ENCODE data around the gene NAP1L2. TPM values are rescaled to one million over a fixed set of nuclear protein-coding genes. Genes with fewer than 3 reads are reported as not detected.

Gene NAP1L2
- total RNA-seq, 1 experiment from 2014 or later = 1.8 TPM

- intact Hi-C loops (cut with micrococcal nuclease; ENCODE audit: unreplicated experiment) = no loop called here
- Histone ChIP-seq H3K27ac (ENCODE audit: low read length) (no peak overlapping the region), H3K4me1 (ENCODE audit: control insufficient read depth, insufficient read depth, low read length) (0 out of 2 replicates have a peak, but pooled peaks cover 3% of the 10 kb centered on the region), H3K36me3 (ENCODE audit: control insufficient read depth, insufficient read depth, low read length) (no peaks in the 10 kb centered on the region), H3K9me3 (ENCODE audit: control insufficient read depth, insufficient read depth, low read depth, low read length) (no peaks in the 10 kb centered on the region), H3K27me3 (ENCODE audit: control insufficient read depth, insufficient read depth, low read length) (peaks cover 2% of the 10 kb centered on the region), H3K4me3 (ENCODE audit: low read depth in 2 of 2, low read length in 2 of 2) (peak overlapping the region; percentile 54 to 71)
- in situ Hi-C loops (cut with HindIII; ENCODE audit: low pct_unique_long_range_greater_than_20kb, low sequenced_read_pairs) = no loop called here
- ChIA-PET CTCF (no interaction called here), POLR2A (no interaction called here)
- DNase-seq (ENCODE audit: low read depth, low spot score) (no peak), ATAC-seq (peak; percentile 54; the same call in 1 of the 2 replicates)
- no TSS peak for BruUV-seq (replicated peaks)
- TF ChIP-seq POLR2AphosphoS5 (IDR thresholded peaks at IDR 0.05; ENCODE audit: low read depth, low read length) (no peak), REST (IDR thresholded peaks at IDR 0.05; ENCODE audit: insufficient read depth in 1 of 2, low read depth in 2 of 2, low read length in 1 of 2) (no peak), SIN3A (IDR thresholded peaks at IDR 0.05; ENCODE audit: borderline replicate concordance, insufficient read depth, low read depth, low read length) (no peak), CTCF (IDR thresholded peaks at IDR 0.05) (no peak)
Measured at GRCh38 chrX:73213734-73214425, 771 bp downstream of the NAP1L2 start.

- in situ Hi-C loops (cut with HindIII; ENCODE audit: low pct_unique_long_range_greater_than_20kb, low sequenced_read_pairs) = no loop called here
- ATAC-seq = no peak
- POLR2A ChIA-PET = no interaction called here
- CTCF ChIA-PET = no interaction called here
- no peak overlapping the region for H3K4me3 ChIP-seq (ENCODE audit: low read depth in 2 of 2, low read length in 2 of 2)
- H3K36me3 ChIP-seq (ENCODE audit: control insufficient read depth, insufficient read depth, low read length) = no peaks in the 10 kb centered on the region
- TF ChIP-seq REST (IDR thresholded peaks at IDR 0.05; ENCODE audit: insufficient read depth in 1 of 2, low read depth in 2 of 2, low read length in 1 of 2) = no peak
- BruUV-seq (replicated peaks) = no TSS peak
- H3K27ac ChIP-seq (ENCODE audit: low read length) = no peak overlapping the region
- no peak for DNase-seq (ENCODE audit: low read depth, low spot score)
- H3K4me1 ChIP-seq (ENCODE audit: control insufficient read depth, insufficient read depth, low read length) = no peaks in the 10 kb centered on the region
- H3K9me3 ChIP-seq (ENCODE audit: control insufficient read depth, insufficient read depth, low read depth, low read length) = no peaks in the 10 kb centered on the region
- no peaks in the 10 kb centered on the region for H3K27me3 ChIP-seq (ENCODE audit: control insufficient read depth, insufficient read depth, low read length)
- intact Hi-C loops (cut with micrococcal nuclease; ENCODE audit: unreplicated experiment) = no loop called here
Measured at GRCh38 chrX:73206366-73206765, 8.3 kb downstream of the NAP1L2 start.
